ENCODE measurements around the gene ZNF22. TPM values are rescaled to one million over a fixed set of nuclear protein-coding genes. Genes with fewer than 3 reads are reported as not detected.

Gene ZNF22
- total RNA-seq, 1 donor from 2014 or later: 45.2 TPM

DNA sequence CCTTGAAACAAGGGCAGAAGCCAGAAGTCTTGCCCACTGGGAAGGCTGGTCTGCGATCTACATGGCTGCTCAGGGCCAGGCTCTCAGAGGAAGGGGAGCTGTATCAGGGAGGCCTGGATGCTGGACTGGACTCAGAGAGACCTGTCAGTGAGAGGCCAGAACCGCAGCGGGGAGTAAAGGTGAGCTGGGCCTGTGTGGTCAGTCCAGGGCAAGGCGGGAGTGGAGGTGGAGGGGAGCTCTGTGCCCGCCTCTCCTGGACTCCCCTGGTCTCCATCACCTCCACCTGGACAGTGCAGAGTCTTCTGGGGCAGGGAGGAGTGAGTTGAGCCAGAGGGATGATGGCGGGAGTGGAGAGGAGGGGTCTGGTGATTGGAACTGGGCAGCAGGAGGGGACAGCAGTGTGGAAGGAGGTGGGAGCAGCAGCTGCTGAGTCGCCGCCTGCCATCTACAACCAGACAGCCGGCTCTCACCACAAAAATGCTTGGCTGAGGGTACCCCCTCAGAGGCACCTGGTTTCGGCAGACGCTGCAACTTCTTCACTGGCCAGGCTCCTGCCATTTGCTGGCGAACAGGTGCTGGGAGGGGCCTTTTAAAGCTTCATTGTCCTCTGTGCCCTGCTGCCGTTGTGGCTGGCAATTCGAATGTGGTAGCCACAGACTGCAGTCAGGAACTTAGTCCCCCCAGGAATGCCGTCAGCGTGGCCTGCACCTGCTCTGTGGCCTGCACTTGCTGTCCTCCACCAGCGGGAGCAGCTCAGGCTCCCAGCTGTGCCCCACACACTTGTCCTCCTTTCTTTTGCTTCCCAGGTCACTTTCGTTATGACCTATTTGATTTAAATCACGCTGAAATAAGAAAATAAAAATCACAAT is 37.6 kb upstream of the ZNF22 start:
- Mint-ChIP-seq H3K27ac (no peak overlapping the region), H3K4me3 (no peak overlapping the region), H3K9me3 (no peaks in the 10 kb centered on the region), H3K27me3 (ENCODE audit: low read depth) (no peaks in the 10 kb centered on the region), H3K36me3 (no peaks in the 10 kb centered on the region), H3K4me1 (peaks cover 60% of the 10 kb centered on the region)
- DNase-seq (ENCODE audit: low spot score in 2 of 2, unreplicated experiment in 2 of 2): no peak
- TF ChIP-seq, protein P1, sequence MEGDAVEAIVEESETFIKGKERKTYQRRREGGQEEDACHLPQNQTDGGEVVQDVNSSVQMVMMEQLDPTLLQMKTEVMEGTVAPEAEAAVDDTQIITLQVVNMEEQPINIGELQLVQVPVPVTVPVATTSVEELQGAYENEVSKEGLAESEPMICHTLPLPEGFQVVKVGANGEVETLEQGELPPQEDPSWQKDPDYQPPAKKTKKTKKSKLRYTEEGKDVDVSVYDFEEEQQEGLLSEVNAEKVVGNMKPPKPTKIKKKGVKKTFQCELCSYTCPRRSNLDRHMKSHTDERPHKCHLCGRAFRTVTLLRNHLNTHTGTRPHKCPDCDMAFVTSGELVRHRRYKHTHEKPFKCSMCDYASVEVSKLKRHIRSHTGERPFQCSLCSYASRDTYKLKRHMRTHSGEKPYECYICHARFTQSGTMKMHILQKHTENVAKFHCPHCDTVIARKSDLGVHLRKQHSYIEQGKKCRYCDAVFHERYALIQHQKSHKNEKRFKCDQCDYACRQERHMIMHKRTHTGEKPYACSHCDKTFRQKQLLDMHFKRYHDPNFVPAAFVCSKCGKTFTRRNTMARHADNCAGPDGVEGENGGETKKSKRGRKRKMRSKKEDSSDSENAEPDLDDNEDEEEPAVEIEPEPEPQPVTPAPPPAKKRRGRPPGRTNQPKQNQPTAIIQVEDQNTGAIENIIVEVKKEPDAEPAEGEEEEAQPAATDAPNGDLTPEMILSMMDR (IDR thresholded peaks at IDR 0.05; ENCODE audit: unreplicated experiment): peak; percentile 18

DNA sequence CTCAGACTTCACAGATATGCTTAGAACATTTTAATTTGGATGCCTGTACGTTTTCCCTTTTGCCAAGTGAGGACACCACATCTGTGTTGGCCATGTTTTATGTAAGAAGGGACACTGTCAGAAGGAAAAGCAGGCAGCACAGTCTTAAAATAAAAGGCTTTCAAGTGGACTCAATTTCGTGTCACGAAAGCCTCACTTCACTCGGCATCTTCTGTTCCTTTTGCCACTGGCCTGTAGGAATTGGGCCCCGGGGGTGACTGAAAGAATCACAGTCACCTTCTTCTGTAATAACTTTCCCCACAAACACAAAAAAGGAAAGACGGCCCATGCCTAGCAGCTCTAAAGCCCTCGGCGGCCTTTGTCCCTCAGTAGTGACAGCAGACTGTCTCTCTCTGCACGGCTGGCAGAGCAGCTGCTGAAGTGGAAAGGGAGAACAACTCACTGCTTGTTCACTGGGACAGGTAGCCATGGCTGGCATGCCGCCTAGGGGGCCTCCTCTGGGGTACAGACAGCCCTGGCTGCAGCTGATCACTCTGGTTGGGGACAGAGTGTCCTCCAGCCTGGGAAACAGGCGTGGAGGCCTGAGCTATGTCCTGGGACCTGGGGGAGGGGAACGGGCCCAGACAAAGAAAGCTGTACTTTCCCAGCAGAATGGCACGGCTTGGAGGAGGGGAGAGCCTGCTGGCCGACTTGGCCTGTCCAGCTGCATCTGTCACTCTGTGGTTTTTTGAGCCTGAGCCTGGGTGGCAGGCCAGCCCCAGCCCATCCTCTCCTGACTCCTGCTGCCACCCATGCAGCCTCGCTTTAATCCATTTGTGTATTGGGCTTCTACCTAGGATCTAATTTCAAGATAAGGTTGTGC is 36.7 kb upstream of the ZNF22 start:
- H3K4me3 Mint-ChIP-seq: no peak overlapping the region
- no peaks in the 10 kb centered on the region for H3K9me3 Mint-ChIP-seq
- DNase-seq (ENCODE audit: low spot score in 2 of 2, unreplicated experiment in 2 of 2): no peak
- no peaks in the 10 kb centered on the region for H3K27me3 Mint-ChIP-seq (ENCODE audit: low read depth)
- H3K27ac Mint-ChIP-seq: peak overlapping the region; percentile 78
- H3K4me1 Mint-ChIP-seq: peaks cover 54% of the 10 kb centered on the region
- TF ChIP-seq, protein P1 (IDR thresholded peaks at IDR 0.05; ENCODE audit: unreplicated experiment): no peak
- no peaks in the 10 kb centered on the region for H3K36me3 Mint-ChIP-seq

DNA sequence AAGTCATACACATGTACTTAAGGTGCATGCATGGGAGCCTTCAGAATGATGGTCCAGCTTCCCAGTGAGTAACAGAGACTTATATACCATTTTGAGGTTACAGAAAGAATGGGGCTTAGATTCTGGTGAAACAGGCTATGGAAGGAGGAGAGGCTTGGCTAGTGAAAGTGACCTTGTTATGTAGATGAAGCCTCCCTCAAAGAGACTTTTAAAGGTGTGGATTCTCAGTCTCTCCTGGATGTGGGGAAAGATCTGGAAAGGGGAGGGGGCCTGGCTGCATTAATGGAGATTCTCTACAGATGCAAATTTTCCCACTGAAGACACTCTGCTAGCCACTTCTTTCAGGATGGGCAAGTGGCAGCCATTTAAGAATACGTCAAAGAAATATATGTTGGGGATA is 35.6 kb upstream of the ZNF22 start:
- Mint-ChIP-seq H3K9me3 (no peaks in the 10 kb centered on the region), H3K27me3 (ENCODE audit: low read depth) (no peaks in the 10 kb centered on the region), H3K36me3 (no peaks in the 10 kb centered on the region), H3K4me1 (peaks cover 53% of the 10 kb centered on the region), H3K4me3 (no peak overlapping the region), H3K27ac (no peak overlapping the region)
- no peak for DNase-seq (ENCODE audit: low spot score in 2 of 2, unreplicated experiment in 2 of 2)
- TF ChIP-seq, protein P1 (IDR thresholded peaks at IDR 0.05; ENCODE audit: unreplicated experiment): no peak

DNA sequence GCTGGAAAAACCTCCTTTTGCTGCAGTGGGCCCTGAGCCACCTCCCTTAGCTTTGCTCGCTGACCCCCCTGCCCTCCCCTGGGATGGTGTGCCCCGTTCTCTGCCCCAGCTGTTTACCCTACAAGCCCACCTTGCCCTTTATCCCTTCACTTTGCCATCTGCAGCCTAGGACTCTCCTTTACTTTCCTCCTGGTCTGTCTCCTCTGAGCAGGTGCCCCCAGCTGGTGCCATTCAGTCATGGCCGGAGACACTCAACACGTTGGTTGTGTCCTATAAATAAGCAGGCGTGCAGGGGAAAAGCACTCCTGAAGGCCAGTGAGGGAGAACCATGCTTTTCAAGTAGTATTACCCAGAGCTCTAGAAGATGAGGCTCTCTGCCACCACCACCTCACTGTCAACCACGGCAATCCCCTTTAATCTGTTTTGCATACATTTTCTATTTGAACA is 35.0 kb upstream of the ZNF22 start:
- TF ChIP-seq, protein P1 (IDR thresholded peaks at IDR 0.05; ENCODE audit: unreplicated experiment): no peak
- H3K4me1 Mint-ChIP-seq: peaks cover 47% of the 10 kb centered on the region
- peaks cover 3% of the 10 kb centered on the region for H3K36me3 Mint-ChIP-seq
- H3K9me3 Mint-ChIP-seq: no peaks in the 10 kb centered on the region
- H3K27ac Mint-ChIP-seq: no peak overlapping the region
- no peak overlapping the region for H3K4me3 Mint-ChIP-seq
- DNase-seq (ENCODE audit: low spot score in 2 of 2, unreplicated experiment in 2 of 2): peak in 1 of 2 experiments; percentile 9
- H3K27me3 Mint-ChIP-seq (ENCODE audit: low read depth): no peaks in the 10 kb centered on the region

DNA sequence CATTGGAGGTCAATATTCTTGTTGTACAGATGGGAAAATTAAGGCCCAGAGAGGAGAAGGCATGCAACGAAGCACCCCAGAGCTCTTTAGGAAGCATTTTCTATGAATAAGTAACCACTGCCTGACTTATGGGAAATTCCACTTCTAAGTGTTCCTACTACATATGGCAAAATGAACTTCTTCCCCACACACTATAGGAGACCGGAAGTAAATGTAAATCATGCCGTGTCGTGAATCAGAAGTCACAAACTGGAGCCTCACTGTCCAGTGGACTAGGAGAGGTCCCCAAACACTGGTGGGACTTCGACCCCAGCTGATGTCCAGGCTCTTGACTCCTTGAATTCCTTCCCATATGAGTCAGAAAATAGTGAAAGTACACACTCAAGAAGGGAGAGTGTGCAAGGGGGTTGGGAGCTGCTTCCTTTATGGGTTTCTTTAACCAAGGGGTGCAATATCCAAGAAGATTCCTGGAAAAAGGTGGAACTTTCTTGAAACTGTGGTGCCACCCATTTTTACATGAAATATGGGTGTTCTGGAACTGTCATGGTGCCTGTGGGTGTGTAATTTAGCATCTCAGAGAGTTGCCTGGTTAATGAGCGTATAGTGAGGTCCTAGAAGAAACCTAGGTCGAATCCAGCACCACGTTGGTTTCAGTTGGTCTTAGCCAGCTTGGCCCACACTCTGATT is 34.5 kb upstream of the ZNF22 start:
- Mint-ChIP-seq H3K36me3 (peaks cover 6% of the 10 kb centered on the region), H3K4me1 (peaks cover 42% of the 10 kb centered on the region), H3K27me3 (ENCODE audit: low read depth) (no peaks in the 10 kb centered on the region), H3K4me3 (no peak overlapping the region), H3K9me3 (no peaks in the 10 kb centered on the region), H3K27ac (no peak overlapping the region)
- DNase-seq (ENCODE audit: low spot score in 2 of 2, unreplicated experiment in 2 of 2): peak in 1 of 2 experiments; percentile 11
- TF ChIP-seq, protein P1 (IDR thresholded peaks at IDR 0.05; ENCODE audit: unreplicated experiment): no peak
